Gastroesophageal sphincter (tissue), 4 donors: Measurements from ENCODE around the gene ATPAF1. TPM values are rescaled to one million over a fixed set of nuclear protein-coding genes. Genes with fewer than 3 reads are reported as not detected.

Source experiments
- ATAC-seq: fragments of 150-250 bp; one replicate; pipeline ENCODE4 v1.9.1; 2016; ENCODE audit warnings: mild to moderate bottlenecking, moderate library complexity
- H3K27ac ChIP-seq, 4 donors: fragments of 200-600 bp; sonication (generic) in 3 of 4; 1 replicate in 3 of 4; 2 replicates in 1 of 4; pipeline ENCODE4 v1.5.1; 2016 to 2019
- H3K27me3 ChIP-seq: fragments of 200-600 bp; sonication (generic); one replicate; pipeline ENCODE4 v1.5.1; 2019
- H3K36me3 ChIP-seq, 2 donors: fragments of 200-600 bp; sonication (generic); one replicate each; pipeline ENCODE4 v1.5.1; 2019; ENCODE audit warnings: control low read depth in 1 of 2
- H3K4me1 ChIP-seq, 3 donors: fragments of 200-600 bp; sonication (generic); 1 replicate in 2 of 3; 2 replicates in 1 of 3; pipeline ENCODE4 v1.5.1; 2016 to 2019; ENCODE audit warnings: control low read depth in 2 of 3
- H3K4me3 ChIP-seq, 2 donors: fragments of 200-600 bp; sonication (generic); one replicate each; pipeline ENCODE4 v1.5.1; 2019; ENCODE audit warnings: mild to moderate bottlenecking in 1 of 2, moderate library complexity in 1 of 2
- H3K9me3 ChIP-seq, 3 donors: fragments of 200-600 bp; sonication (generic); one replicate each; pipeline ENCODE4 v1.5.1; 2017 to 2019; ENCODE audit warnings: control low read depth in 2 of 3
- CTCF ChIP-seq, 4 experiments: fragments of 200-600 bp in 2 of 4; fragments of 450-650 bp in 2 of 4; sonication (generic) in 1 of 4; IDR thresholded peaks; one replicate each; pipeline ENCODE4 v1.5.1; 2017 to 2019; ENCODE audit warnings: antibody characterized with exemption in 4 of 4, mild to moderate bottlenecking in 2 of 4, moderate library complexity in 2 of 4
- EP300 ChIP-seq: sonication (generic); formaldehyde crosslinking; IDR thresholded peaks from one replicate; pipeline ENCODE4 v1.6.1; 2017; ENCODE audit warnings: antibody characterized with exemption, mild to moderate bottlenecking
- POLR2A ChIP-seq, 2 donors: fragments of 450-650 bp; IDR thresholded peaks; one replicate each; pipeline ENCODE4 v1.6.1; 2017; ENCODE audit warnings: antibody characterized with exemption in 2 of 2, mild to moderate bottlenecking in 2 of 2, moderate library complexity in 1 of 2
- POLR2AphosphoS5 ChIP-seq: sonication (generic); formaldehyde crosslinking; IDR thresholded peaks from one replicate; pipeline ENCODE4 v1.6.1; 2017; ENCODE audit warnings: antibody characterized with exemption
- WGBS, 2 donors: methylation state at CpG; one replicate each; pipeline ENCODE4 v1.1.5; 2018; ENCODE audit warnings: low coverage in 1 of 2; 5-methylcytosine and 5-hydroxymethylcytosine counted together
- total RNA-seq, 4 donors: library from RNA; depleted of rRNA; stranded (reverse); fragments of >200 nt; gene quantifications; one replicate each; pipeline ENCODE4 v1.1.0, GENCODE V29; 2016

The ATPAF1 gene
- total RNA-seq, 4 donors from 2014 or later = 61.7 to 101 (median 81.8) TPM

GRCh38 chr1:46679789-46680573, 11.8 kb upstream of the ATPAF1 start:
- no peak for ATAC-seq
- 96 to 97% methylated on average over 3 to 5 of the region's 6 CpGs for WGBS, 2 donors
- H3K36me3 ChIP-seq = peaks cover 5 to 100% of the 10 kb centered on the region in 2 donors

GRCh38 chr1:46677339-46677738, 9.2 kb upstream of the ATPAF1 start:
- Histone ChIP-seq H3K27me3 (no peaks in the 10 kb centered on the region), H3K9me3 (no peaks in the 10 kb centered on the region), H3K4me1 (no peaks in the 10 kb centered on the region), H3K4me3 (no peak overlapping the region), H3K36me3 (peaks cover 0 to 95% of the 10 kb centered on the region in 2 donors), H3K27ac (no peak overlapping the region)
- no peak for ATAC-seq
- WGBS, 2 donors = 100% methylated on average over 1 of the region's 1 CpG; no CpG with 5 or more reads in 1 of the 2 donors
- TF ChIP-seq EP300 = no peak
- TF ChIP-seq POLR2A (IDR thresholded peaks at IDR 0.05) = no peak
- no peak for TF ChIP-seq POLR2AphosphoS5
- no peak for TF ChIP-seq CTCF (IDR thresholded peaks at IDR 0.05)

More at GRCh38 chr1:46679789-46680573, 11.8 kb upstream of the ATPAF1 start:
- Histone ChIP-seq H3K27me3 (no peaks in the 10 kb centered on the region), H3K4me3 (no peak overlapping the region), H3K4me1 (no peaks in the 10 kb centered on the region), H3K27ac (no peak overlapping the region), H3K9me3 (no peaks in the 10 kb centered on the region)
- no peak for TF ChIP-seq EP300
- TF ChIP-seq POLR2AphosphoS5 = no peak
- TF ChIP-seq CTCF (IDR thresholded peaks at IDR 0.05) = no peak
- TF ChIP-seq POLR2A (IDR thresholded peaks at IDR 0.05) = no peak

GRCh38 chr1:46676531-46676930, 8.4 kb upstream of the ATPAF1 start:
- ATAC-seq = no peak
- no peak overlapping the region for H3K4me3 ChIP-seq
- H3K9me3 ChIP-seq = no peaks in the 10 kb centered on the region
- 72 to 83% methylated on average over 1 of the region's 1 CpG for WGBS, 2 donors
- H3K36me3 ChIP-seq = peaks cover 0 to 87% of the 10 kb centered on the region in 2 donors
- no peak overlapping the region for H3K27ac ChIP-seq
- H3K27me3 ChIP-seq = no peaks in the 10 kb centered on the region
- no peak for TF ChIP-seq POLR2AphosphoS5
- no peak for TF ChIP-seq CTCF (IDR thresholded peaks at IDR 0.05)
- TF ChIP-seq POLR2A (IDR thresholded peaks at IDR 0.05) = no peak
- no peak for TF ChIP-seq EP300
- no peaks in the 10 kb centered on the region for H3K4me1 ChIP-seq

- H3K36me3 ChIP-seq = peaks cover 0 to 79% of the 10 kb centered on the region in 2 donors
These were observed 7.6 kb upstream of the ATPAF1 start for GRCh38 chr1:46675549-46676314.

More at GRCh38 chr1:46675549-46676314, 7.6 kb upstream of the ATPAF1 start:
- no CpG with 5 or more reads among the region's 1 CpG for WGBS, 2 donors
- Histone ChIP-seq H3K9me3 (no peaks in the 10 kb centered on the region), H3K27me3 (no peaks in the 10 kb centered on the region), H3K27ac (no peak overlapping the region), H3K4me3 (no peak overlapping the region), H3K4me1 (no peaks in the 10 kb centered on the region)
- ATAC-seq = no peak
- TF ChIP-seq EP300 (no peak), CTCF (IDR thresholded peaks at IDR 0.05) (no peak), POLR2AphosphoS5 (no peak), POLR2A (IDR thresholded peaks at IDR 0.05) (no peak)
